ENCODE measurements around the gene MYBPC2.
A peak's percentile ranks its signal among the peaks of the same experiment; 100 is the strongest.

The MYBPC2 gene

DNA sequence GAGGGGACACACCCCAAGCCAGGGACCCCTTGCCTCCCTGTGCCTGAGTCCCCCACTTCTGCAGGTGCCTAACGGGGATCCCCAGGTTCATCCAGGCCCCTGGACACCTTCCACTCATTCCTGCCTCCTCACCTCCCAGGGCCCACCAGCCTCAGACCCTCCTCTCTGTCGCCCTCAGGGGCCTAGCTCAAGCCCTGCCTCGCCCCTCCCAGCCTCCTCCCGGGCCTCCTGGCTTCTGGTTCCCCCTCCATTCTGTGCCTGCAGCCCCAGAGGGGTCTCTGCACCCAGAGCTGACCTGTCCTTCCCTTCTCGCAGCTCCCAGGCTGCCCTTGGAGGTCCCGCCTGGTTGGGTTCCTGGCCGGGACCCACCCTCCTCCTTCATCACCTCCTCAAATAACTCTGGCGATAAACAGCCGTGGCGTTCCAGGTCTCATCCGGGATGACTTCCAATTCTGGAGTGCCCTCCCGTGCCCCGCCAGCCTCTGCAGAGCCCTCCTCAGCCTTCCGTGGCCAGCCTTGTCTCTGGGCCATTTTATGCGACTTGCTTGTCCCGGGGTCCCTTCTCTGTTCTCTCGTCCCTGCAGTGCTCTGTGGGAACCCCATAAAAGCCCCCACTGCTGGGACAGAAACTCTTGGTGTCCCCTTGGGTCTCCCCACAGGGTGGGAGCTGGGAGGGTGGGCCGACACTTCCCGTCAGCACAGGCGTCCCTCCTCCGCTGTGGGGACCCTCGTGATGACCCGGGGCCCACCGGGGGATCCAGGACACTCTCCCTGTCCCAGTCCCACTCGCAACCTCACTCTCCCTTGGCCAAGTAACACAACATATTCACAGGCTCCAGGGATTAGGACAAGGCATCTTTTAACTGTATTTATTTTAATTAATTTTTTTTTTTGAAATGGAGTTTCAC is 69.1 kb downstream of the MYBPC2 start:
- no peak for DNase-seq

DNA sequence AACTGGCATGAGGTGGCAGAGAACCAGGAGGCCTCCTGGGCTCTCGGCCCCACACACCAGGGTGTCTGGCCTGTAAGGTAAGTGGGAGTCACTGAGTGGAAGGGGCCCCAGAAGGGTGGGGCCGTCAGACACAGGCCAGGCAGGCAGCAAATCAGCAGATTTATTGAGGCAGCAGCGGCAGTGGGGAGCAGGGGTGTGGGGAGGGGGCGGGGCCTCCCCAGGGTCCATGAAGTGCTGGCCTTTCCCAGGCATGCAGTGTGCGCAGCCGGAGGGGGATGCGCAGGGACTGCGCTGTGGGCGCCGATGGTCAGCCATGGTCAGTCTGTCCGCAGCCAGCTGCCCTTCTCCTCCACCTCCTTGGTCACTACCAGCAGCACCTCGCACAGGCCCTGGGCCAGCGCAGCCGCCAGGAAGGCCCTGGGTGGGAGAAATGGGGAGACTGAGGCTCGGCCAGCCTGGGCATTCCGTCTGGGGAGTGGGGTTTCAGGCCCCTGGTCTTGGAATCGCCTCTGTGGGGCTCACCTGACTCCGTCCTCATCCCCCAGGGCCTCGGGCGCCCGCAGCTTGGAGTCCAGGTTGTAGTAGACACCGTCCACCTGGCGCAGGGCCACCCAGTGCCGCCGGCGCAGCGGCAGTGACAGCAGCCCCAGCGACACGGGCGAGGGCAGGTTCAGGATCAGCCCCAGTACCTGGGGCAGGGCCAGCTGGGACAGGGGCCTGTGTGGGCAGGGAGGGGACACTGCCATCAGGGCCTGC is 73.3 kb downstream of the MYBPC2 start:
- DNase-seq: no peak

DNA sequence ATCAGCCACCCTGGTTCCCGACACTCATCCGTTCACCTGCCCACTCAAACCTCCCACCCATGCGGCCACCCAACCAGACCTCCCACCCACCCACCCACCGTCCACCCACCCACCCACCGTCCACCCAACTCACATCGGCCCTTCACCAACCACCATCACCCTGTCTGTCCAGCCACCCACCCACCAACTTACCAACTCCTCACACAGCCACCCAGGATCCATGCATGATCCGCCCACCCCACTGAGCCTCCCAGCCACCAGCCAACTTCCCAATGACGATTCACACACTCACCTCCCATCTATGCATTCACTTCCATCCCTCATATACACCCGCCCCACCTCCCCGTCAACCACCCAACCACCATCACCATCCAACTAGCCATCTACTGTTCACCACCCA is 74.0 kb downstream of the MYBPC2 start:
- DNase-seq: no peak

DNA sequence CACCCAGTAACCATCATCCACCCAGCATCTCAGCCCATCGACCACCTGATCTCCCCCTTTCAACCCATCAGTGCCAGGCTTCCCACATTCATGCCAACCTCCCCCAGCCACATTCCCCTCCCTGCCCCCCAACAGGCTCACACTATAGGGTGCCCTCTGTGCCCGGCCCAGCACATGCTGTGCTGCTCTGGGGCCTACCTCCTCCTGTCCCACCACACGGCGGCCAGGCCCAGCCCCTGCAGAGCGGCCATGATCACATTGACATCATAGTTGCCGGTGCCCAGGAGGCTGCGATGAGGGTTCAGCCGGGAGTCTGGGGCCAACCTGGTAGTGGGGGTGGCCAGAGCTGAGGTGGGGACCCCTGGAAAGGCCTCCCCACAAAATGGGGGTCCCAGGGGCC is 74.7 kb downstream of the MYBPC2 start:
- DNase-seq: no peak

DNA sequence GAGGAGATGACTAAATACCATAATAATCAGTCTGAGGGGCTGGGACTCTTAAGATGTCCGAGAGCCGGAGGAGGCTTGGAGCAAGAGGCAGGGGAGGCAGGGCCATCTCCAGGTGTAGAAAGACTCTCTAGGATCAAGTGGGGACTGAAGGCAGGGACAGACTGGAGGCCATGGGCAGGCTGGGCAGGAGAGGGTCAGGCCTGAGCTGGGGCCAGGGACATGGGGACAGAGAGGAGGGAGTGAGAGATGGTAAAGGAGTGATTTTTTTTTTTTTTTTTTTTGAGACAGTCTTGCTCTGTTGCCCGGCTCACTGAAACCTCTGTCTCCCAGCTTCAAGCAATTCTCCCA is 76.1 kb downstream of the MYBPC2 start:
- no peak for DNase-seq

- DNase-seq: no peak
Measured at GRCh38 chr19:50509366-50509765, 76.7 kb downstream of the MYBPC2 start.

DNA sequence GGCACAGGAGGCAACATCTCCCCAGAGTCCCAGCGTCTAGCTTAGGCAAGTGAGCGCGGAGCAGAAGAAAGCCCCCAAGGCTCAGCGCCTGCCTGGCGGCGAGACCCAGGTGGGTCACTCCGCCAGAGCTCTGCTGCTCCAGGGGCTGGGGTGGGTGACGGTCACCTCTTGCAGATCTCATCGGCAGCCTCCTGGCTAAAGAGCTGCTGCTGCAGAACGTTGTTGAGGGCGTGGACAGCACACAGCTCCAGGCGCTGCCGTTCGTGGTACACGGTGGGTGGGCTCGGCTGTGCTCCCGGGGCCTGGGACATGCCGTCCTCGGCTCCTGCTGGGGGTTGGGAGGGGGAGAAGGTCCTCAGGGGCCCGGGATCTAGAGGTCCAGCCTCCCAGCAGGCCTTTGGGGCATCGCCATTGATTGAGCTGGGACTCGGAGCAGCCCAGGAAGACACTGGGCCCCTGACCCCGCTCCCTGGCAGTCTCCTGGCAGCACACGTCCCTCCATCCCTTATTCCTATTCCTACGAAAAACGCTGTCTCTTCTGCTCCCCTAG is 77.5 kb downstream of the MYBPC2 start:
- no peak for DNase-seq

DNA sequence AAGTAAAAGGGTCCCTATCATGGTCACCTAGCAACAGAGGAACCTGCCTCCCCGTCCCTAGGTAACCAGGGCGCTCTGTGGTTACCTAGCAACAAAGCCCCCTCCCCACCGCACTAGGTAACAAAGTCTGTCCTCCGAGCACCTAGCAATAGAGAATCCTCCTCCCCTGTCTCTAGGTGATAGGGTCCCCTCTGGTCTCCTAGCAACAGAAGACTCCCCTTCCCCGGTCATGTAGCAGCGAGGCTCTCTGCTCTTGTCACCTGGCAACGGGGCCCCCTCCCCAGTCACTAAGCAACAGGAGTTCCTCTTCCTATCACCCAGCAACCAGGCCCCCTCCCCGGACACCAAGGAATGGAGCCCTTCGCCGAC is 78.0 kb downstream of the MYBPC2 start:
- no peak for DNase-seq

DNA sequence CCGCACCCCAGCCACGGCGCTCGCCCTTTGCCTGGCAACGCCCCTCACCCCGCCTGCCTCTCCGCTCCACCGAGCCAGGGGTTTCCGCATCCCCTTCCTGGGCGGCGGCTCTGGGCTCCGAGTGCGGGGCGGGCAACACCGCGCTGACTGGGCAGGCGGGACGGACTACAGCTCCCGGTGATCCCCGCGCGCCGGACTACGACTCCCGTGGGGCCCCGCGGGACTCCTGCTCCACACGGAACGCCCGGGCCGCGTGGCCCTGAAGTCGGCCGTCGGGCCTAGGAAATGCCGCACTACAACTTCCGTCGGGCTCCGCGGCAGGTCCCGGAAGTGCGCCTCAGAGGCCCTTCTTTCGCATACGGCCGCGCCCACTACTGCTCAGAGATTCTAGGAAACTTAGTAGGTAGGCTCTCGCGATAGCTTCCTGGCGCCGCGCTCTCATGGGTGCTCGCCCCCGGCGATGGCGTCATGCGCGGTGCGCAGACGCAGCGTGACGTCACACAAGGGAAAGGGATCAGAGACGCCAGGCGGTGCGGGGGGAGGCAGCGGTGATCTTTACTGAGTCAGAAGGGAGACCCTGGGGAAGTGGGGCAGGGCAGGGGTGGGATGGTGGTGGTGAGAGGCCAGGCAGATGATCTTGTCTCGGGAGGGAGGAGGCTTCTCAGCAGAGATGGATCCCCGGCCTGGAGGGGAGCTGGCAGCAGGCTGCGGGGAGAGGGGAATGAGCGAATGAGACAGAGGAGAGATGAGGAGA is 78.6 kb downstream of the MYBPC2 start, which contains the start of gene JOSD2:
Gene JOSD2 (minus strand): TSS at position 123 of the 754 bp plus-strand sequence. CDS start 760 bp downstream, outside the sequence.
- DNase-seq: peak; percentile 90

- no peak for DNase-seq
Measured at GRCh38 chr19:50512112-50512998, 79.7 kb downstream of the MYBPC2 start.

GRCh38 chr19:50512999-50513745 is 80.5 kb downstream of the MYBPC2 start:
- no peak for DNase-seq

- DNase-seq: no peak
Measured at GRCh38 chr19:50513746-50514345, 81.2 kb downstream of the MYBPC2 start, which contains the start of gene ASPDH. Gene ASPDH, minus strand, starts transcription at chr19:50513913. Its CDS starts 90 bp downstream, at chr19:50513823.

DNA sequence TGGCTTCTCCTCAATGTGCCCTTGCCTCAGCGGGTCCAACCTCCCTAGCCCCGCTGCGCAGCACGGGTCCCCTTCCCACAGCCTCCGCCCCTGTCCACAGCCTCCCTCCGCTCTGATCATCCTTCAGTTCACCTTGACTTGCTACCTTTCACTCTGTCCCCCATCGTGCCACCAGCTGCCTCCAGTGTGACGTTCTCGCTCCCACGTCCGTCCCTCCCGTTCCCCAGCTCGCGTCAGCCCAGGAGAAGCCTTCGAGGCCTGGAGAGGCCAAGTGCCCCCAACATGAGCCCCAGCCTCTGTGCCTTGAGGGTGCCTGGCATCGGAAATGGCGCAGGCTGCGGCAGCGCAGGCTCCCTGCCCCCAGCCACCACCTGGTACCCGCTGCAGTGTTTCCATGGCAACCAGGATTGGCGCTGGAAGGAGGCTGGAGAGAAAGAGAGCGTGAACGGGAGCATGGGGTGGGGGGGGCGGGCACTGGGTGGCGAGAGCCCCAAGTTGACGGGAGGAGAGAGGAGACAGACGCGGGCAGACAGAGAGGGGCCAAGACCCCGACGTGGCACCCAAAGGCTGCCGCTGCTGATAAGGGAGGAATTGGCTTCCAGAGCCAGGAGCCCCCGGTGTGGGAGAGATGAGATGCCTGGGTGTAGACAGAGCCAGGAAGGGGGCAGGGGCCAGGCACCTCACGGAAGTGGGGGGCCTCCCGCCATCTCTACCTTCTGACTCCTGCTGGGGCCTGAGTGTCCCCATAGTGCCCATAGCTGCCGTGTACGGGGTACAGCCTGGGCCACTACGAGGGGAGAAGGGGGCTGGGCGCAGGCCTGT is 81.9 kb downstream of the MYBPC2 start:
- DNase-seq: peak; percentile 2

GRCh38 chr19:50515168-50515561 is 82.5 kb downstream of the MYBPC2 start:
- DNase-seq: no peak
